NCI-H1417 (cell line): Measurements from ENCODE around the gene RASL11B.
A peak's percentile ranks its signal among the peaks of the same experiment; 100 is the strongest.
"Not testable (repeated sequence)": the region's sequence is repeated elsewhere in the genome, so short reads cannot be mapped to it uniquely, and the experiment has no call there.

Experiments
- DNase-seq, 3 experiments: peaks; one replicate each; lab custom pipeline; 2025; lab: John Stamatoyannopoulos, UW

The RASL11B gene, protein sequence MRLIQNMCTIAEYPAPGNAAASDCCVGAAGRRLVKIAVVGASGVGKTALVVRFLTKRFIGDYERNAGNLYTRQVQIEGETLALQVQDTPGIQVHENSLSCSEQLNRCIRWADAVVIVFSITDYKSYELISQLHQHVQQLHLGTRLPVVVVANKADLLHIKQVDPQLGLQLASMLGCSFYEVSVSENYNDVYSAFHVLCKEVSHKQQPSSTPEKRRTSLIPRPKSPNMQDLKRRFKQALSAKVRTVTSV

DNA sequence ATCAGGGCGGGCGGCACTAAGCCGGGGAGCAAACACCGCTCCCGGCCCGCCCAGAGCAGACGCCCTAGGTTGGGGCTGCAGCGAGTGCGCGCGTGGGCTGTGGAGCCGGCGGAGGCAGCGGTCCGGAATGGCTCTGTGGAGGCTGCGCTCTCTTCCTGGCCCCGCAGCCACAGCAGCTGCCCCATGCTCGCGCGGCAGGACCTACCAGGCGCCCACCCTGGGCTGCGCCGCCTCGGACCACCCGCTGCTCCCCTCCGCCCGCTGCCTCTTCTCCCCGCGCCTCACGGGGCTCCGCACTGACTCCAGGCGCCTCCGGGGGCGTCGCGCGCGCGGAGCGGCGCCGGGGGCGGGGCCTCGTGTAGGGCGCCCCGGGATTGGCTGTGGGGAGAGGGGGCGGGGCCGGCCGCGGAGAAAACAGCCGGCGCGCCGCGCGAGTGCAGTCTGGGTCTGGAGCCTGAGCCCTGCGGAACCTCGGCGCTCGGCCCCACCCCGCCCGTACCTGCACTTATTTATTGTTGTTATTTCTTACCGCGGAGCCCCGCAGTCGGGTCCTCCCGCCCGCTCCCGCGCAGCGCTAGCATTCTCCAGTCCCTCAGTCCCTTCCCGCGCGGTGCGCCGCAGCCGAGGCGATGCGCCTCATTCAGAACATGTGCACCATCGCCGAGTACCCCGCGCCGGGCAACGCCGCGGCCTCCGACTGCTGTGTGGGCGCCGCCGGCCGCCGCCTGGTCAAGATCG is at the start of gene RASL11B:
Gene RASL11B (plus strand): TSS at position 439 of the 738 bp plus-strand sequence. CDS start 191 bp downstream, at position 630.
- peak; percentile 92 to 94 (median 93) for DNase-seq

DNA sequence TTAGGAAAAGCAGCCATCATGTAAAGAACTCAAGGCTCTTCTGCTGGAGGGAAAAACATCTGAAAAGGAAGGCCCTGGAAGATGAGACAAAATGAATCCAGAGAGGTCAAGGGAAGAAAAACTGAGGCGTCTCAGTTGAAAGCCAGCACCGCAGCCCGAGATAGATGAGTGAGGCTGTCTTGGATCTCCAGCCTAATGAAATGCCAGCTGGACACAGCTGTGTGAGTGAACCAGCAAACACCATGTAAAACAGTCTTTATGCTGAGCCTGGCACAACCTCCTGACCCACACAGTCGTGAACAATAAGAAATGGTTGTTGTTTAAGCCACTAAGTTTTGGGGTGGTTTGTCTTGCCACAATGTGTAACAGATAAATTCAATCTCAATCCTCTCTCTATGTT is 48.6 kb upstream of the RASL11B start:
- DNase-seq = no peak

DNA sequence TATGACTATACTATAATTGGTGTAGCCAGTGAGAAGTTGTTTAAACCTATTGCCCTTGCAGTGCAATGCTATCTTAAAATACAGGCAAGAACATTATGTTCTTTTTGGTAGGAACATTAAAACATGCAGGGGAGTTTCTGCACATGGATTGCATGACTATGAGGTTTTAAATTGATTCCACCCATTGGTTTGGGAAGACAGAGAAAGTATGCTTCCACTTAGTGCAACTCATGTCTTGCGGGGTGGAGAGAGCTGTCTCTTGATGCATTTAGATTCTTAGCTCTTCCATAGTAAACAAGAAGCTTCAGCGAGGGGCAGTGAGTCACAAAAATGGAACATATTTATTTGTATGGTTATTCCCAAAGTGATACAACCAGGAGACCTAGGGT is 39.5 kb upstream of the RASL11B start:
- DNase-seq = no peak

DNA sequence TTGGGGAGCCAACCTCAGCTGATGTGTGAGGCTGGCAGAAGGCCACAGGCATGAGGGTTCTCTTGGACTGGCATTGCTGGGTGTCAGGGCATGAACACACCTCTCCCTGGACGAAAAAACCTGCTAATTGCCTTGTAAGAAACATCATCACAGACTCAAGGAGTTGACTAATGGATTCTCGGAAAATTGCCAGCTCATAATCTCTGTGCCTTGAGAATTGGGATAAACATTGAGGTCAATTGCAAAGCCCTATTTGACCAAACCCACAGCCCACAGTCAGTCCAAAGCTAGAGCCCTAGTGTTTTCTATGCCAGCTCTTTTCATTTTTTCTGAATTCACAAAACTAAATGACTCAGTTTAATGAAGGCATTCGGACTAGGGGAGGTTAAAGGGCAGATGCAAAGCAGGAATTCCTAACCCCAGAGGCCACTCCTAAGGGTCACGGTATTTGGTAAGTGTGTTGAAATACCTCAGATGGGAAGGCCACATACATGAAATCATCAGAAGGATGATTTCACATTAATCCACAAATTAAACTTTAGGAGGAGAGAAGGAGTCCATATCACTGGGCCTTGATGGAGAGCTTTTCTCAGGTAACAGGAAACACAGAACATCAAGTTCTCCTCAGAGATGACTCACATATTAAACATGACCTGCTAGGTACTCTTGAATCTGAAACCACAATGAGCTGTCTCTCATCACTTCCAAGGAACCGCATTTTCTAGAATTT is 39.0 kb upstream of the RASL11B start:
- no peak for DNase-seq

- DNase-seq = no peak
Observed at GRCh38 chr4:52823702-52824092, 38.4 kb upstream of the RASL11B start.

- no peak for DNase-seq
Observed at GRCh38 chr4:52824270-52824602, 37.9 kb upstream of the RASL11B start.

GRCh38 chr4:52824603-52825459 is 37.3 kb upstream of the RASL11B start:
- no peak for DNase-seq

- DNase-seq = no peak
Observed at GRCh38 chr4:52825460-52826090, 36.5 kb upstream of the RASL11B start.

DNA sequence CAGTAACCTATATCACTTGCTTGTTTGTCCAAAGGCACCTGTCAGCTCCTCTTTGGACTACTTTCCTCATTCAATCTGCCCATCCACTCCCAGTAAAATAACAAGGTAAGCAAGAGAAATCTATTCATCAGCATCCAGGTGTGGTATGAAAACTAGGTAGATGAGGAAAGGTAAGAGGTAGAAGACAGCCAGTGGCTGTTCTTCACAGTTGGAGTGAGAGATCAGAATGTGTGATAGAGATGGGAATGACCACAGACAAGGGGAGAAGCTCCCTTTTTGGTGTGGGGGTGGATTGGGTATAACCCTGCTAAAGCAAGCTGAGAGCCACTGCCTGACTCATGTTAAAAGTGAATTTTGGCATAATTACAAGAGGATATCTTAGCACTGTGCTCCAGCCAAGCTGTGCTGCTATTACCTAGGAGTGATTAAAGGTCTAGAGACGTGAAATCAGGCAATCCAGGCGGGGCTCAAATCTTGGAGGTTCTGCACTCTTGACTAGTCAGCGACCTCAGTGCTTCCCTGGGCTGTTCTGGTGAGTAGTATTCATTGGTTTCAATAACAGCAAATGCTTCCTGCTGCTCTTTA is 28.1 kb upstream of the RASL11B start:
- DNase-seq = no peak

GRCh38 chr4:52834641-52835456 is 27.3 kb upstream of the RASL11B start:
- not testable (repeated sequence) for DNase-seq

DNA sequence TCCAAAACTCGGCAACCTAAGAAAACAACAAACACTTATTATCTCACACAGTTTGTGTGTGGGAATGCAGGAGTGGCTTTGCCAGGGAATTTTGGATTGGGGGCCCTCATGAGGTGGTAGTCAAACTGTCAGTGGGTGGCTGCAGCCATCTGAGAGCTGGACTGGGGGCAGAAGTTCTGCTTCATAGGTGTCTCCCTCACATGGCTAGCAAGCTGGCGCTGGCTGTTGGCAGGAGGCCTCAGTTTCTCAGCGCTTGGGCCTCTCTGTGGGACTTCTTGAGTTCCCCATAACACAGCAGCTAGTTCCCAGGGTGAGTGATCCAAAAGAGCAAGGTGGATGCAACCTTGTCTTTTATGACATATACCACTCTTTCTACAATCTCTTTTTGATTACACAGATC is 26.0 kb upstream of the RASL11B start:
- no peak for DNase-seq

GRCh38 chr4:52836678-52837077 is 25.4 kb upstream of the RASL11B start:
- DNase-seq = no peak

DNA sequence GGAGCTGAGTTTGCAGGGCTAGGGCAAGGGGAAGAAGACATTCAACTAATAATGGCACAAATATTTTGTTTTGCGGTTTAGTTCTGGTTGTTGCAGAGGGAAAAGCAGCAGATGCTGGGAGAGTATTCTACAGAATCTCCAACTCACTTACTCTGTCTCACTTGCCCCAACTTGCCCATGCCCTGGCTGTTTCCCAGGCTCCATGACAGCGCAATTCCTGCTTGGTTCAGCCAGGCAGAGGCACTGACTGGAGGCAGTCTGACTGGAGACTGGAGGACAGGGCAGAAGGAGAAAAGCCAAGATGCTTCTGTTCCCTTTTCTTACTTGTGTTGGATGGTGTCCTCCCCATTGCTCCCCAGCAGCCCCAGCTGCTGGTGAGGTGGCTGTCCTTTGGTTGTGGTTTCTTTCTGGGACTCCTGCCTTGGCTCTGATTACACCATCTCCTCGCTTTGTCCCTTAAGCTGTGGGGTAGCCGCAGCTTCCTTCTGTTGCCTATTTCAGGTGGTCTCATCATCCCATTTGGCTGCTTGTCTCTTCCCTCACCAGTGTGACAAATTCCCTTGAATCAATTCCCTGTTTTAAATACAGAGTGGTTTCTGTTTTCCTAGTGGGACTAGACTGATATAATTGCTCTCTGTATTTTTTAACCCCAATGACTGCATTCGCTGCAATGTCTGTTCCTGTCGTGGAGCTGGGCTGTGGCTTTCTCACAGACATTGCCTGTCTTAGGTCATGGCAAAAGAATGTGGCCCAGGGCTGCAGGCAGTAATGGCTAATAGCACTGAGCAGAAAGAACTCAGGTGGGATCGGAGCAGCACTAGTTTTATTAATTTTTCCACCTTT is 24.2 kb upstream of the RASL11B start:
- no peak for DNase-seq

GRCh38 chr4:52838729-52839586 is 23.2 kb upstream of the RASL11B start:
- DNase-seq = no peak

DNA sequence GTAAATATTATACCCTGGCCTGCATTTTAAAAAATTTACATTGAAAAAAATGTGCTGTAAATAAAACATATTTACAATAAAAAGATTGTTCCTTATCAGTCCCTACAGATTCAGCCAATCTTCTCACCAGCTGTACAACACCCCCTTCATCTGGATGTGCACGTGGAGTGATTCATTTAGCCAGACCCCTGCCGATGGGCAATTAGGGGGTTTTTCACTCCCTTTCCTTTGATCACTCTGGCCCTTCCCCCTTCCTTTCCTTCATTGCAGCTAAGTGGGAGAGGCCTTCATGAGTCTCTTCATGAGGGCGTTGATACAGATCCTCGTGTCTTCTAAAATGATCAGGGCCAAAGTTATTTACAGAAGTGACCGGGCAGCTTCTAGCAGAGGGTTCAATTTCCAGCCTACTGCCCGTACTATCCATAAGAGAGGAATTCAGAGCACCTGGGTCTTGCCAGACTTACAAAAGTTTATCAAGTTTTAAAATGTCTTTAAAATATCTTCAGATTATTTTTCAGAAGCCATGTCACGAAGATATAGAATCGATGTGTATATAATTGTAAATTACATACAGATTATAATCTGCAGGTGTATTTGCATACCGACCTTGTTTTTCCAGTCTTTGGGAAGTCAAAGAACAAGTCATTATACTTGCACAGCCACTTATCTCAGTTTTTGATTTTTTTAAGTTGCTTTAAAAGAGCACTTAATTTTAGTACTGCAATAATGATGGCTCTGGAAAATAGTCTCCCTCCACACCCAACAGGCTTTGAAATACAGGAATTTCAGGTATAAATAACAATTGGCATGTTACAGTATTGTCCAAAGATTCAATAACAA is 21.4 kb upstream of the RASL11B start:
- DNase-seq = peak in 2 of 3 experiments; percentile 16 to 59

- no peak for DNase-seq
Observed at GRCh38 chr4:52841682-52842456, 20.2 kb upstream of the RASL11B start.

- DNase-seq = no peak
Observed at GRCh38 chr4:52842792-52843191, 19.3 kb upstream of the RASL11B start.
